ENCODE measurements around the gene UBAP2.

DNA sequence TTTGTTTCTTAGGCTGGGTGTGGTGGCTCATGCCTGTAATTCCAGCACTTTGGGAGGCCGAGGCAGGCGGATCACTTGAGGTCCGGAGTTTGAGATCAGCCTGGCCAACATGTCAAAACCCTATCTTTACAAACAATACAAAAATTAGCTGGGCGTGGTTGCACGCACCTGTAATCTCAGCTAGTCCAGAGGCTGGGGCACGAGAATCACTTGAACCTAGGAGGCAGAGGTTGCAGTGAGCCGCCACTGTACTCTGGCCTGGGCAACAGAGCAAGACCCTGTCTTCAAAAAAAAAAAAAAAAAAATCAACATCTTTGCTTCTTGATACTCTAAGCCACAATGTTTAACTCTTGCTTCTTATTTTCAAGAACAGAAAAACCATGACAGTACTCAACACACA, 16.1 kb downstream of the UBAP2 start:
- no peak for TF ChIP-seq CTCF (IDR thresholded peaks at IDR 0.05; ENCODE audit: low read length)
- no peak for TF ChIP-seq EZH2 (IDR thresholded peaks at IDR 0.05; ENCODE audit: borderline replicate concordance, low read length)

Data from OCI-LY1 (cell line).